ENCODE data around the gene UBALD1.
A peak's percentile ranks its signal among the peaks of the same experiment; 100 is the strongest.

The UBALD1 gene

GRCh38 chr16:4614571-4615383 lies at the start of gene UBALD1:
UBALD1 (minus strand) TSS chr16:4614888; CDS start chr16:4614797, 91 bp downstream.
- DNase-seq (ENCODE audit: low read depth) = peak; percentile 84

- no peak for DNase-seq (ENCODE audit: low read depth)
Observed at GRCh38 chr16:4663777-4664465, 49.2 kb upstream of the UBALD1 start.

- no peak for DNase-seq (ENCODE audit: low read depth)
Observed at GRCh38 chr16:4663465-4663776, 48.7 kb upstream of the UBALD1 start.

GRCh38 chr16:4661661-4662060 lies 47.0 kb upstream of the UBALD1 start:
- no peak for DNase-seq (ENCODE audit: low read depth)

- DNase-seq (ENCODE audit: low read depth) = peak; percentile 73
Observed at GRCh38 chr16:4660454-4661007, 45.8 kb upstream of the UBALD1 start.

- DNase-seq (ENCODE audit: low read depth) = no peak
Observed at GRCh38 chr16:4659363-4660353, 45.0 kb upstream of the UBALD1 start.

- DNase-seq (ENCODE audit: low read depth) = no peak
Observed at GRCh38 chr16:4656695-4657686, 42.3 kb upstream of the UBALD1 start.

- DNase-seq (ENCODE audit: low read depth) = no peak
Observed at GRCh38 chr16:4656221-4656620, 41.5 kb upstream of the UBALD1 start.

- DNase-seq (ENCODE audit: low read depth) = no peak
Observed at GRCh38 chr16:4655801-4656200, 41.1 kb upstream of the UBALD1 start.

GRCh38 chr16:4654964-4655590 lies 40.4 kb upstream of the UBALD1 start:
- DNase-seq (ENCODE audit: low read depth) = no peak

GRCh38 chr16:4654011-4654963 lies 39.6 kb upstream of the UBALD1 start:
- no peak for DNase-seq (ENCODE audit: low read depth)

- no peak for DNase-seq (ENCODE audit: low read depth)
Observed at GRCh38 chr16:4652561-4652960, 37.9 kb upstream of the UBALD1 start.

GRCh38 chr16:4651827-4652226 lies 37.1 kb upstream of the UBALD1 start:
- no peak for DNase-seq (ENCODE audit: low read depth)

GRCh38 chr16:4650443-4651074 lies 35.9 kb upstream of the UBALD1 start:
- peak; percentile 78 for DNase-seq (ENCODE audit: low read depth)

- no peak for DNase-seq (ENCODE audit: low read depth)
Observed at GRCh38 chr16:4649744-4650442, 35.2 kb upstream of the UBALD1 start.

- DNase-seq (ENCODE audit: low read depth) = no peak
Observed at GRCh38 chr16:4648917-4649316, 34.2 kb upstream of the UBALD1 start.

GRCh38 chr16:4647644-4647980 lies 32.9 kb upstream of the UBALD1 start:
- no peak for DNase-seq (ENCODE audit: low read depth)

Measured in activated T-cell treated with anti-CD3 and anti-CD28 coated beads for 48 hours (primary cell).